Neural cell (in vitro differentiated cells): ENCODE data around the gene PTPRK.

ENCODE experiments used
- MXI1 ChIP-seq: fragments of 450-650 bp; conservative IDR thresholded peaks from 2 replicates; pipeline ENCODE4 v1.6.1; 2014; ENCODE audit warnings: antibody characterized with exemption, mild to moderate bottlenecking; ENCODE audit not compliant: poor library complexity, severe bottlenecking
- POLR2AphosphoS5 ChIP-seq: IDR thresholded peaks from 2 replicates; pipeline ENCODE4 v1.6.1; 2012
- TF ChIP-seq, protein P1 (sequence below): fragments of 450-650 bp; IDR thresholded peaks from 2 replicates; pipeline ENCODE4 v1.5.1; 2014; ENCODE audit warnings: antibody characterized with exemption, mild to moderate bottlenecking, moderate library complexity; ENCODE audit not compliant: poor library complexity, severe bottlenecking

GRCh38 chr6:128305228-128305627, 215.2 kb downstream of the PTPRK start:
- TF ChIP-seq POLR2AphosphoS5: no peak
- TF ChIP-seq, protein P1, sequence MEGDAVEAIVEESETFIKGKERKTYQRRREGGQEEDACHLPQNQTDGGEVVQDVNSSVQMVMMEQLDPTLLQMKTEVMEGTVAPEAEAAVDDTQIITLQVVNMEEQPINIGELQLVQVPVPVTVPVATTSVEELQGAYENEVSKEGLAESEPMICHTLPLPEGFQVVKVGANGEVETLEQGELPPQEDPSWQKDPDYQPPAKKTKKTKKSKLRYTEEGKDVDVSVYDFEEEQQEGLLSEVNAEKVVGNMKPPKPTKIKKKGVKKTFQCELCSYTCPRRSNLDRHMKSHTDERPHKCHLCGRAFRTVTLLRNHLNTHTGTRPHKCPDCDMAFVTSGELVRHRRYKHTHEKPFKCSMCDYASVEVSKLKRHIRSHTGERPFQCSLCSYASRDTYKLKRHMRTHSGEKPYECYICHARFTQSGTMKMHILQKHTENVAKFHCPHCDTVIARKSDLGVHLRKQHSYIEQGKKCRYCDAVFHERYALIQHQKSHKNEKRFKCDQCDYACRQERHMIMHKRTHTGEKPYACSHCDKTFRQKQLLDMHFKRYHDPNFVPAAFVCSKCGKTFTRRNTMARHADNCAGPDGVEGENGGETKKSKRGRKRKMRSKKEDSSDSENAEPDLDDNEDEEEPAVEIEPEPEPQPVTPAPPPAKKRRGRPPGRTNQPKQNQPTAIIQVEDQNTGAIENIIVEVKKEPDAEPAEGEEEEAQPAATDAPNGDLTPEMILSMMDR: no peak
- no peak for TF ChIP-seq MXI1
